ENCODE data around the gene CARD18. TPM values are rescaled to one million over a fixed set of nuclear protein-coding genes. Genes with fewer than 3 reads are reported as not detected.

CARD18 gene
- polyA plus RNA-seq, 3 donors = not detected

DNA sequence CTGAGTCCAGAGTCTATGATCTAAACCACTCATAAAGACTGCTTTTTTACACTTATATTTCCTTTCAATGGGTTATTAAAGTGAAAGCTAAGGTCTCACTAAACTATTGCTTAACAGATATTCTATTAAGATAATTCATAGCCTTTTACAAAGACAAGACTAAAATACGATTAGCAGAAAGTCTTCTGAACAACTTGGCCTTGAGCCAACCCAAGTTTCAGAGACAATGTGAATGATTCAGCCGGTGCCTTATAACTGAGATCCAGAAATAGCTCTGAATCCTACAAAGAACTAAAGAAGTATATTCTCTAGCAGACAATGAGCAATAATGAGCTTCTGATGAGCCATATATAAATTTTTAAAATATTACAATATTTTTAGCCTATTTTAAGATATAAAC is 41.5 kb upstream of the CARD18 start:
- Mint-ChIP-seq H3K9me3 (peaks cover 0 to 14% (median 3%) of the 10 kb centered on the region in 7 donors), H3K4me3 (peak overlapping the region in 1 of 2 donors; percentile 42), H3K27ac (peak overlapping the region; percentile 85 to 94 (median 90)), H3K4me1 (peaks cover 32% of the 10 kb centered on the region), H3K27me3 (ENCODE audit: low read depth in 3 of 3) (peaks cover 0 to 3% (median 0%) of the 10 kb centered on the region in 3 donors), H3K36me3 (peaks cover 3 to 4% of the 10 kb centered on the region in 2 donors)
- no peak for TF ChIP-seq CTCF (IDR thresholded peaks at IDR 0.05)
- H3K79me2 ChIP-seq (ENCODE audit: insufficient read depth, low read length) = no peaks in the 10 kb centered on the region
- peak overlapping the region; percentile 81 to 88 for H3K27ac ChIP-seq (ENCODE audit: low read depth in 1 of 2, low read length in 2 of 2)
- H3K4me1 ChIP-seq (ENCODE audit: control insufficient read depth in 1 of 2, insufficient read depth in 2 of 2, low read length in 2 of 2) = peaks cover 36 to 51% of the 10 kb centered on the region in 2 donors
- no peak overlapping the region for H2AFZ ChIP-seq (ENCODE audit: insufficient read depth, low read depth, low read length, poor library complexity, severe bottlenecking)
- H3K9ac ChIP-seq (ENCODE audit: insufficient read depth, low read length, poor library complexity, severe bottlenecking) = peak overlapping the region; percentile 12
- H3K4me3 ChIP-seq (replicated peaks in 1 of 3; ENCODE audit: low read depth in 2 of 3, low read length in 3 of 3) = peak overlapping the region in 1 of 3 experiments; percentile 35
- 0% methylated on average over 1 of the region's 2 CpGs for WGBS (ENCODE audit: insufficient coverage)
- intact Hi-C loops (cut with micrococcal nuclease) = loop anchor here (1.0 to 10.0 kb wide), 4 partner anchors 8 to 146 kb away; partner anchors contain the start of gene CASP1 (in 1 of the 2)
- H3K27me3 ChIP-seq (ENCODE audit: control insufficient read depth in 2 of 2, insufficient read depth in 2 of 2, low read length in 2 of 2) = no peaks in the 10 kb centered on the region
- peak; percentile 89 to 94 (median 90) for DNase-seq
- H3K36me3 ChIP-seq (replicated peaks in 1 of 2; ENCODE audit: control insufficient read depth in 1 of 2, insufficient read depth in 2 of 2, low read length in 2 of 2) = peaks cover 0 to 5% of the 10 kb centered on the region in 2 donors
- no peaks in the 10 kb centered on the region for H4K20me1 ChIP-seq (ENCODE audit: insufficient read depth, low read length)
- H3K9me3 ChIP-seq (replicated peaks in 1 of 2; ENCODE audit: control insufficient read depth in 1 of 2, insufficient read depth in 1 of 2, low read length in 2 of 2) = no peaks in the 10 kb centered on the region
- H3K4me2 ChIP-seq (replicated peaks; ENCODE audit: extremely low read depth, low read length, poor library complexity, severe bottlenecking) = peak overlapping the region; percentile 50

DNA sequence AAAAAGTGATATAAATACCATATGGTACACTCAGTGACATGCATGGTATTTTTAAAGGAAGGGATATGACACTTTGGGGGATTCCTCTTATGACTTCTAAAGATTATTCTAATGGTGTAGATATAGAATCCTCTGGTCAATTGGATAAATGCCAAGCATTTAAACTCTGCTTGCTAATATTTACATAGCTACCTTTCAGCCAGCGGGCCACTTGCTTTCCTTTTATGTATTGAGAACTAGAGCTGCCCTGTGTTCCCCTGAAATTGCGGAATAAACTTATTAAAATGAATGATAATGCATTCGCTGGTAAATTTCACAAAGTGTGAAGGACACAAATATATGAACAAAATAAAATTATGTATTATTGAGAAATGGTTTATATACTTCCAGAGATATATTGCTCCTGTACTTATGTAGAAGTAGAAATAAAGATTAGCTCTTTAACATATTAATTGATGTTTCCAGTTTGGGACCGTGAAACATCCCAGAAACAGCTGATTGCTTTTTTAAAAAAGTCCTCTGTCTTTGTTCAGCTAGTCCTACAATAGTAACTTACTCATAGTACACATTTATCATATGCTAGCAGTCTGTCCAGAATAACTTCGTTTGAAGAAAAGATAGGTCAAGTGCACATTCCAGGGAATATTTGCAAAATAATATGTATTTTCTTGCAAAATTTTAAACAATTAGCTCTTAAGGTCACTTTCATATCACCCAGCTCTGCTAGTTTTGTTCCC is 40.1 kb upstream of the CARD18 start:
- no peak overlapping the region for H3K4me2 ChIP-seq (replicated peaks; ENCODE audit: extremely low read depth, low read length, poor library complexity, severe bottlenecking)
- no peak overlapping the region for H2AFZ ChIP-seq (ENCODE audit: insufficient read depth, low read depth, low read length, poor library complexity, severe bottlenecking)
- Mint-ChIP-seq H3K9me3 (peaks cover 0 to 14% (median 3%) of the 10 kb centered on the region in 7 donors), H3K4me1 (peaks cover 32% of the 10 kb centered on the region), H3K36me3 (peaks cover 3 to 4% of the 10 kb centered on the region in 2 donors), H3K27me3 (ENCODE audit: low read depth in 3 of 3) (peaks cover 0 to 3% (median 0%) of the 10 kb centered on the region in 3 donors), H3K27ac (peak overlapping the region in 5 of 7 donors; percentile 19 to 88 (median 57)), H3K4me3 (no peak overlapping the region)
- H4K20me1 ChIP-seq (ENCODE audit: insufficient read depth, low read length) = no peaks in the 10 kb centered on the region
- TF ChIP-seq CTCF (IDR thresholded peaks at IDR 0.05) = no peak
- no CpG with 5 or more reads among the region's 5 CpGs for WGBS (ENCODE audit: insufficient coverage)
- H3K79me2 ChIP-seq (ENCODE audit: insufficient read depth, low read length) = no peaks in the 10 kb centered on the region
- DNase-seq = no peak
- peak overlapping the region; percentile 81 to 88 for H3K27ac ChIP-seq (ENCODE audit: low read depth in 1 of 2, low read length in 2 of 2)
- H3K9me3 ChIP-seq (replicated peaks in 1 of 2; ENCODE audit: control insufficient read depth in 1 of 2, insufficient read depth in 1 of 2, low read length in 2 of 2) = no peaks in the 10 kb centered on the region
- H3K9ac ChIP-seq (ENCODE audit: insufficient read depth, low read length, poor library complexity, severe bottlenecking) = no peak overlapping the region
- no peaks in the 10 kb centered on the region for H3K27me3 ChIP-seq (ENCODE audit: control insufficient read depth in 2 of 2, insufficient read depth in 2 of 2, low read length in 2 of 2)
- H3K36me3 ChIP-seq (replicated peaks in 1 of 2; ENCODE audit: control insufficient read depth in 1 of 2, insufficient read depth in 2 of 2, low read length in 2 of 2) = peaks cover 0 to 5% of the 10 kb centered on the region in 2 donors
- H3K4me3 ChIP-seq (replicated peaks in 1 of 3; ENCODE audit: low read depth in 2 of 3, low read length in 3 of 3) = no peak overlapping the region
- intact Hi-C loops (cut with micrococcal nuclease) = loop anchor here (10.0 kb wide), 4 partner anchors 65 to 145 kb away; partner anchors contain the start of genes CARD16 (in 1 of the 2) and CASP1 (in 1 of the 2)
- H3K4me1 ChIP-seq (ENCODE audit: control insufficient read depth in 1 of 2, insufficient read depth in 2 of 2, low read length in 2 of 2) = peaks cover 36 to 51% of the 10 kb centered on the region in 2 donors
